Endothelial cell of umbilical vein (primary cell): ENCODE measurements around the gene VIPR2. TPM values are rescaled to one million over a fixed set of nuclear protein-coding genes. Genes with fewer than 3 reads are reported as not detected.

Experiments used
- BruUV-seq: library from RNA; stranded (reverse); fragments of 400-500 nt; replicated peaks from 2 replicates; lab custom pipeline; 2021; lab: Mats Ljungman, UMichigan
- CTCF ChIA-PET: fragments of 300-600, 350-600 bp; sonication (Branson Sonifier 250); formaldehyde crosslinking; loops from one replicate; lab custom pipeline; 2021; ENCODE audit warnings: antibody characterized with exemption, inconsistent platforms; lab: Charles Lee
- POLR2A ChIA-PET: fragments of 300-600, 350-600 bp; sonication (Branson Sonifier 250); formaldehyde crosslinking; loops from one replicate; lab custom pipeline; 2021; ENCODE audit warnings: antibody characterized with exemption, inconsistent platforms; lab: Charles Lee
- DNase-seq: peaks from one replicate; pipeline ENCODE4 v3.0.0-alpha.2; 2011; ENCODE audit warnings: low read depth, low spot score
- FAIRE-seq: peaks from 2 replicates; lab custom pipeline; 2011; peaks lifted over from hg19 to GRCh38; lab: Jason Lieb, UNC
- H2AFZ ChIP-seq: 2 replicates; pipeline ENCODE4 v1.6.0; 2012; ENCODE audit warnings: low read depth, low read length, control low read depth, inconsistent platforms
- H3K27ac ChIP-seq: 2 replicates; pipeline ENCODE4 v1.5.1; 2011; ENCODE audit warnings: low read depth, mild to moderate bottlenecking, control low read depth, low read length, moderate library complexity; ENCODE audit not compliant: insufficient read depth
- H3K27me3 ChIP-seq, 2 experiments: 2 replicates each; pipeline versions ENCODE4 v1.6.0 to v1.6.1; 2011; ENCODE audit warnings: low read length in 2 of 2, mixed read lengths in 1 of 2; ENCODE audit not compliant: control insufficient read depth in 2 of 2, insufficient read depth in 2 of 2
- H3K36me3 ChIP-seq, 2 experiments: 2 replicates in 1 of 2; 3 replicates in 1 of 2; pipeline ENCODE4 v1.5.1; 2011; ENCODE audit warnings: low read length in 2 of 2, mild to moderate bottlenecking in 1 of 2, moderate library complexity in 1 of 2; ENCODE audit not compliant: control insufficient read depth in 2 of 2, insufficient read depth in 2 of 2; ENCODE audit errors: extremely low read depth in 1 of 2
- H3K4me1 ChIP-seq: 3 replicates; pipeline ENCODE4 v1.5.1; 2011; ENCODE audit warnings: mild to moderate bottlenecking, low read length; ENCODE audit not compliant: control insufficient read depth, insufficient read depth; ENCODE audit errors: extremely low read depth
- H3K4me2 ChIP-seq: 2 replicates; pipeline ENCODE4 v1.6.1; 2011; ENCODE audit warnings: low read length, control low read depth, mixed read lengths; ENCODE audit not compliant: insufficient read depth
- H3K4me3 ChIP-seq, 3 experiments: fragments of 200-600 bp in 1 of 3; sonication (generic), shearing (Covaris generic) in 1 of 3; replicated peaks in 1 of 3; 2 replicates each; pipeline ENCODE4 v1.5.1; 2011 to 2016; ENCODE audit warnings: control low read depth in 3 of 3, low read length in 3 of 3, mild to moderate bottlenecking in 2 of 3, inconsistent platforms in 1 of 3, low read depth in 1 of 3, moderate library complexity in 1 of 3; ENCODE audit not compliant: insufficient read depth in 1 of 3
- H3K79me2 ChIP-seq: 2 replicates; pipeline ENCODE4 v1.6.0; 2012; ENCODE audit warnings: low read length, inconsistent platforms; ENCODE audit not compliant: control insufficient read depth, insufficient read depth
- H3K9ac ChIP-seq: replicated peaks from 2 replicates; pipeline ENCODE3; 2011; ENCODE audit warnings: low read length, control low read depth; ENCODE audit not compliant: insufficient read depth; ENCODE audit errors: extremely low read depth
- H3K9me1 ChIP-seq: replicated peaks from 3 replicates; pipeline ENCODE4 v1.6.0; 2011; ENCODE audit warnings: mild to moderate bottlenecking, low read length; ENCODE audit not compliant: control insufficient read depth, insufficient read depth; ENCODE audit errors: extremely low read depth
- H3K9me3 ChIP-seq: replicated peaks from 2 replicates; pipeline ENCODE4 v1.5.1; 2012; ENCODE audit warnings: low read length, inconsistent platforms; ENCODE audit not compliant: control insufficient read depth, insufficient read depth
- H4K20me1 ChIP-seq: replicated peaks from 2 replicates; pipeline ENCODE3; 2011; ENCODE audit warnings: mild to moderate bottlenecking, low read length; ENCODE audit not compliant: control insufficient read depth, insufficient read depth; ENCODE audit errors: extremely low read depth
- CTCF ChIP-seq, 2 donors: IDR thresholded peaks; 1 replicate in 1 of 2; 2 replicates in 1 of 2; pipeline ENCODE4 v1.5.1; 2011; ENCODE audit warnings: low read length in 2 of 2, mild to moderate bottlenecking in 2 of 2, moderate library complexity in 2 of 2, control low read depth in 1 of 2, inconsistent platforms in 1 of 2, low read depth in 1 of 2; ENCODE audit not compliant: insufficient read depth in 1 of 2; ENCODE audit errors: extremely low read depth in 1 of 2
- EZH2 ChIP-seq: IDR thresholded peaks from 2 replicates; pipeline ENCODE4 v1.6.1; 2012; ENCODE audit warnings: borderline replicate concordance, low read depth, mild to moderate bottlenecking, moderate library complexity, low read length, inconsistent platforms; ENCODE audit not compliant: severe bottlenecking
- FOS ChIP-seq: IDR thresholded peaks from 2 replicates; pipeline ENCODE4 v1.6.1; 2011; ENCODE audit warnings: mild to moderate bottlenecking, low read length, moderate library complexity, borderline replicate concordance; ENCODE audit not compliant: insufficient read depth
- GATA2 ChIP-seq: IDR thresholded peaks from 2 replicates; pipeline ENCODE4 v1.7.0; 2011; ENCODE audit warnings: low read depth, mild to moderate bottlenecking, moderate library complexity, mixed read lengths, low read length; ENCODE audit not compliant: insufficient read length, insufficient read depth
- JUN ChIP-seq: IDR thresholded peaks from 2 replicates; pipeline ENCODE4 v1.6.1; 2011; ENCODE audit warnings: borderline replicate concordance, low read depth; ENCODE audit not compliant: insufficient read length, insufficient read depth
- MAX ChIP-seq: IDR thresholded peaks from 2 replicates; pipeline ENCODE4 v1.6.1; 2011; ENCODE audit not compliant: insufficient read depth, insufficient read length
- MYC ChIP-seq: IDR thresholded peaks from one replicate; pipeline ENCODE4 v1.6.1; 2011; ENCODE audit warnings: mild to moderate bottlenecking, low read depth, low read length
- POLR2A ChIP-seq: IDR thresholded peaks from 2 replicates; pipeline ENCODE4 v1.6.1; 2012; ENCODE audit warnings: low read depth, mild to moderate bottlenecking, control low read depth, low read length
- POLR2AphosphoS5 ChIP-seq: IDR thresholded peaks from 2 replicates; pipeline ENCODE4 v1.6.1; 2012; ENCODE audit warnings: low read depth, mild to moderate bottlenecking, control low read depth, low read length, moderate library complexity; ENCODE audit not compliant: insufficient read depth
- dilution Hi-C: fragments of 300-500 bp; cut with MboI; formaldehyde crosslinking; loops from one replicate; pipeline ENCODE4 v1.15.0; 2019; ENCODE audit warnings: low sequenced_read_pairs; ENCODE audit not compliant: extremely low pct_ligation_motif_present
- intact Hi-C: fragments of 100-400 bp; cut with micrococcal nuclease; formaldehyde crosslinking; loops from one replicate; pipeline ENCODE4 v1.10.0; 2022
- polyA plus RNA-seq, 4 experiments: library from polyadenylated mRNA; depleted of rRNA in 3 of 4; stranded (reverse) in 3 of 4; unstranded in 1 of 4; fragments of >200 nt; gene quantifications; 2 replicates each; pipeline versions ENCODE4 v1.2.1 to v1.2.3, GENCODE V29; 2011 to 2012; ENCODE audit warnings: missing spikeins in 1 of 4
- total RNA-seq: library from RNA; stranded (reverse); gene quantifications from 2 replicates; pipeline ENCODE4 v1.2.3, GENCODE V29; 2021

The VIPR2 gene
- total and polyA plus RNA-seq, 2 donors (not counting 3 experiments of a cell fraction or from before 2014, with no cell fraction given) = not detected

GRCh38 chr7:159105066-159105780 is 39.4 kb downstream of the VIPR2 start:
- dilution Hi-C loops (no loop called here), intact Hi-C loops (no loop called here)
- no peak for DNase-seq
- H2AFZ ChIP-seq = no peak overlapping the region
- H3K9me1 ChIP-seq = no peaks in the 10 kb centered on the region
- no TSS peak for BruUV-seq
- no peaks in the 10 kb centered on the region for H3K27me3 ChIP-seq
- no peak overlapping the region for H3K27ac ChIP-seq
- no peaks in the 10 kb centered on the region for H3K9me3 ChIP-seq
- CTCF ChIA-PET = no interaction called here
- TF ChIP-seq CTCF (IDR thresholded peaks at IDR 0.05; ENCODE audit: extremely low read depth in 1 of 2, insufficient read depth in 1 of 2, low read depth in 1 of 2, low read length in 2 of 2) (no peak), POLR2A (no peak), MYC (no peak), POLR2AphosphoS5 (no peak), MAX (no peak), FOS (no peak), GATA2 (no peak), EZH2 (no peak), JUN (no peak)
- H3K4me1 ChIP-seq = no peaks in the 10 kb centered on the region
- H3K79me2 ChIP-seq = no peaks in the 10 kb centered on the region
- H3K9ac ChIP-seq = no peak overlapping the region
- POLR2A ChIA-PET = no interaction called here
- FAIRE-seq = no peak
- H3K4me3 ChIP-seq = no peak overlapping the region
- H4K20me1 ChIP-seq = no peaks in the 10 kb centered on the region
- no peaks in the 10 kb centered on the region for H3K36me3 ChIP-seq
- no peak overlapping the region for H3K4me2 ChIP-seq
